Progenitor cell of endocrine pancreas (in vitro differentiated cells): Measurements from ENCODE around the gene LTB4R2. TPM values are rescaled to one million over a fixed set of nuclear protein-coding genes. Genes with fewer than 3 reads are reported as not detected.

Source experiments
- DNase-seq: peaks from one replicate; pipeline ENCODE4 v3.0.0; 2021; ENCODE audit warnings: low spot score; ENCODE audit not compliant: unreplicated experiment
- H3K27ac Mint-ChIP-seq: 2 replicates; pipeline ENCODE4 v1.8.0; 2021; ENCODE audit warnings: mild to moderate bottlenecking, moderate library complexity, mixed read lengths
- H3K27me3 Mint-ChIP-seq: 2 replicates; pipeline ENCODE4 v1.8.0; 2021; ENCODE audit warnings: mixed read lengths
- H3K36me3 Mint-ChIP-seq: 2 replicates; pipeline ENCODE4 v1.8.0; 2022; ENCODE audit warnings: mixed read lengths; ENCODE audit not compliant: insufficient read depth
- H3K4me1 Mint-ChIP-seq: 2 replicates; pipeline ENCODE4 v1.8.0; 2021; ENCODE audit warnings: low read depth, mixed read lengths
- H3K4me3 Mint-ChIP-seq: 2 replicates; pipeline ENCODE4 v1.8.0; 2021; ENCODE audit warnings: low read depth, mild to moderate bottlenecking, moderate library complexity, mixed read lengths
- H3K9me3 Mint-ChIP-seq: 2 replicates; pipeline ENCODE4 v1.8.0; 2021; ENCODE audit warnings: low read depth, mixed read lengths
- total RNA-seq: library from RNA; stranded (reverse); gene quantifications from 2 replicates; pipeline ENCODE4 v1.2.1, GENCODE V29; 2021
- TF ChIP-seq, protein P1 (sequence below): fragments of 200-600 bp; sonication (generic); IDR thresholded peaks from one replicate; pipeline ENCODE4 v1.5.0; 2021; ENCODE audit warnings: antibody characterized with exemption, mild to moderate bottlenecking; ENCODE audit not compliant: unreplicated experiment

LTB4R2 gene
- total RNA-seq, 1 donor from 2014 or later: 11.0 TPM

DNA sequence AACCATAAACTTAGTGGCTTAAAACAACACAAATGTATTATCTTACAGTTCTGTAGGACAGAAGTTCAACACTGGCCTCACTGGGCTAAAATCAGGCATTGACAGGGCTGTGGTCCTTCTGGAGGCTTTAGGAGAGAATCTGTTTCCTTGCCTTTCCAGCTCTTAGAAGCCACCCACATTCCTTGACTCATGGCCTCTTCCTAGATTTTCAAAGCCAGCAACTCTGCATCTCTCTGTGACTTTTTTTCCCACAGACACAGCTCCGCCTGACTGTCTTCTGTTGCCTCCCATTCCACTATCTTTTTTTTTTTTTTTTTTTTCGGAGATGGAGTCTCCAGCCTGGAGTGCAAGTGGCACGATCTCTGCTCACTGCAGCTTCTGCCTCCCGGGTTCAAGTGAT lies 46.3 kb downstream of the LTB4R2 start:
- Mint-ChIP-seq H3K9me3 (no peaks in the 10 kb centered on the region), H3K27ac (no peak overlapping the region), H3K27me3 (peaks cover 48% of the 10 kb centered on the region), H3K4me3 (no peak overlapping the region), H3K4me1 (peaks cover 6% of the 10 kb centered on the region), H3K36me3 (no peaks in the 10 kb centered on the region)
- TF ChIP-seq, protein P1, sequence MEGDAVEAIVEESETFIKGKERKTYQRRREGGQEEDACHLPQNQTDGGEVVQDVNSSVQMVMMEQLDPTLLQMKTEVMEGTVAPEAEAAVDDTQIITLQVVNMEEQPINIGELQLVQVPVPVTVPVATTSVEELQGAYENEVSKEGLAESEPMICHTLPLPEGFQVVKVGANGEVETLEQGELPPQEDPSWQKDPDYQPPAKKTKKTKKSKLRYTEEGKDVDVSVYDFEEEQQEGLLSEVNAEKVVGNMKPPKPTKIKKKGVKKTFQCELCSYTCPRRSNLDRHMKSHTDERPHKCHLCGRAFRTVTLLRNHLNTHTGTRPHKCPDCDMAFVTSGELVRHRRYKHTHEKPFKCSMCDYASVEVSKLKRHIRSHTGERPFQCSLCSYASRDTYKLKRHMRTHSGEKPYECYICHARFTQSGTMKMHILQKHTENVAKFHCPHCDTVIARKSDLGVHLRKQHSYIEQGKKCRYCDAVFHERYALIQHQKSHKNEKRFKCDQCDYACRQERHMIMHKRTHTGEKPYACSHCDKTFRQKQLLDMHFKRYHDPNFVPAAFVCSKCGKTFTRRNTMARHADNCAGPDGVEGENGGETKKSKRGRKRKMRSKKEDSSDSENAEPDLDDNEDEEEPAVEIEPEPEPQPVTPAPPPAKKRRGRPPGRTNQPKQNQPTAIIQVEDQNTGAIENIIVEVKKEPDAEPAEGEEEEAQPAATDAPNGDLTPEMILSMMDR: no peak
- no peak for DNase-seq

DNA sequence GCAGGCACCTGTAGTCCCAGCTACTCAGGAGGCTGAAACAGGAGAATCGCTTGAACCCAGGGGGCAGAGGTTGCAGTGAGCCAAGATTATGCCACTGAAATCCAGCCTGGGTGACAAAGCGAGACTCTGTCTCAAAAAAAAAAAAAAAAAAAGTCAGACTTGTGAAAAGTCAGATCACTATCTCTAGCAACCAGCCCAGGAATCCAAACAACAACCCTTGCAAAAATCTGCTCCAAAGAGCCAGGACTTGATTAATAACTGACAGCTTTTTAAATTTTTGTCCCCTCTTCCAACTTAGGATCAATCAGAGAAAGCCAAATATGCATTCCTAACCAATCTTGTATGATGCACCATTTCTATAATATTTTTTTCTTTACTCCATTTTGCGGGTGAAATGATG lies 50.3 kb downstream of the LTB4R2 start:
- peaks cover 36% of the 10 kb centered on the region for H3K27me3 Mint-ChIP-seq
- no peaks in the 10 kb centered on the region for H3K4me1 Mint-ChIP-seq

DNA sequence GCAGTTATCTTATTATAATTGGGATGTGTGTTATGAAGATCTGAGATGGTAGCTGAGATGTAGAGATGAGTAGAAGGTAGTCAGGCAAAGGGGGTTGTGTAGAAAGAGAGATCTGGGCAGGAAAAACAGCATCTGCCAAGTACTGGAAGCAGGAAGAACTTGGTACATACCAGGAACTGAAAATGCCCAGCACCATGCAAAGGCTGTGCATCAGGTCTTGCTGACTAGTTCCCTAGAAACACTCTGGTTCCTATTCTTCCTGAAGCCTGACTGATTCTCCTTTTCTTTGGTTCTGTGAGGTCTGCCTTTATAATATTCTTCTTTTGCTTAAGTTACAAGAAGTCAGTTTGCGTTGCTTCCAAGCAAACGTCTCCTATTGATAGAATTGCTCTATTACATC lies 51.4 kb downstream of the LTB4R2 start:
- Mint-ChIP-seq H3K27ac (no peak overlapping the region), H3K4me3 (no peak overlapping the region), H3K27me3 (peaks cover 36% of the 10 kb centered on the region), H3K9me3 (no peaks in the 10 kb centered on the region), H3K36me3 (no peaks in the 10 kb centered on the region), H3K4me1 (peaks cover 7% of the 10 kb centered on the region)
- DNase-seq: no peak
- TF ChIP-seq, protein P1: no peak

More for the DNA sequence above, 50.3 kb downstream of the LTB4R2 start:
- no peaks in the 10 kb centered on the region for H3K9me3 Mint-ChIP-seq
- H3K27ac Mint-ChIP-seq: no peak overlapping the region
- no peak overlapping the region for H3K4me3 Mint-ChIP-seq
- no peaks in the 10 kb centered on the region for H3K36me3 Mint-ChIP-seq
- TF ChIP-seq, protein P1: no peak
- no peak for DNase-seq

Other genes with a start within 250 kb of the LTB4R2 start
- gene CPNE6, start 238.6 kb upstream of the LTB4R2 start, total RNA-seq: not detected in 2 replicates
- 29.7 and 34.7 TPM in 2 replicates for gene PCK2, start 215.8 kb upstream of the LTB4R2 start, total RNA-seq
- gene DCAF11, start 195.4 kb upstream of the LTB4R2 start, total RNA-seq: 79.7 and 80.9 TPM in 2 replicates
- 2.3 and 2.8 TPM in 2 replicates for gene NRL, start 195.2 kb upstream of the LTB4R2 start, total RNA-seq
- 1.7 and 1.9 TPM in 2 replicates for gene FITM1, start 179.5 kb upstream of the LTB4R2 start, total RNA-seq
- 101 and 103 TPM in 2 replicates for gene PSME1, start 173.9 kb upstream of the LTB4R2 start, total RNA-seq
- 22.8 and 22.9 TPM in 2 replicates for gene EMC9, start 168.5 kb upstream of the LTB4R2 start, total RNA-seq
- gene PSME2, start 163.5 kb upstream of the LTB4R2 start, total RNA-seq: 118 and 120 TPM in 2 replicates
- 99.3 and 104 TPM in 2 replicates for gene RNF31, start 162.6 kb upstream of the LTB4R2 start, total RNA-seq
- 57.4 and 62.4 TPM in 2 replicates for gene IRF9, start 148.9 kb upstream of the LTB4R2 start, total RNA-seq
- gene REC8, start 138.1 kb upstream of the LTB4R2 start, total RNA-seq: 380 and 408 TPM in 2 replicates
- gene IPO4, start 121.3 kb upstream of the LTB4R2 start, total RNA-seq: 54.9 and 56.4 TPM in 2 replicates
- gene TM9SF1, start 114.7 kb upstream of the LTB4R2 start, total RNA-seq: 52.9 and 56.2 TPM in 2 replicates
- 0.29 TPM in 1 of 2 replicates, not detected in the other for gene TSSK4, start 104.4 kb upstream of the LTB4R2 start, total RNA-seq
- 53.7 and 54.3 TPM in 2 replicates for gene CHMP4A, start 96.7 kb upstream of the LTB4R2 start, total RNA-seq
- 15.2 and 17.7 TPM in 2 replicates for gene MDP1, start 94.1 kb upstream of the LTB4R2 start, total RNA-seq
- gene NEDD8, start 77.8 kb upstream of the LTB4R2 start, total RNA-seq: 161 TPM in 2 replicates
- gene GMPR2, start 77.2 kb upstream of the LTB4R2 start, total RNA-seq: 73.6 and 86.2 TPM in 2 replicates
- 56.7 and 59.2 TPM in 2 replicates for gene TINF2, start 67.5 kb upstream of the LTB4R2 start, total RNA-seq
- 5.8 and 7.0 TPM in 2 replicates for gene TGM1, start 47.0 kb upstream of the LTB4R2 start, total RNA-seq
- gene RABGGTA, start 38.5 kb upstream of the LTB4R2 start, total RNA-seq: 25.9 and 33.1 TPM in 2 replicates
- gene DHRS1, start 10.4 kb upstream of the LTB4R2 start, total RNA-seq: 33.4 and 34.4 TPM in 2 replicates
- gene NOP9, start 10.3 kb upstream of the LTB4R2 start, total RNA-seq: 32.4 and 32.6 TPM in 2 replicates
- 1.9 and 3.0 TPM in 2 replicates for gene CIDEB, start 2.2 kb upstream of the LTB4R2 start, total RNA-seq
- gene LTB4R, start 1.4 kb downstream of the LTB4R2 start, total RNA-seq: 8.4 TPM in 2 replicates
- gene ADCY4, start 24.9 kb downstream of the LTB4R2 start, total RNA-seq: 0.46 and 0.75 TPM in 2 replicates
- 0.62 and 1.5 TPM in 2 replicates for gene RIPK3, start 29.9 kb downstream of the LTB4R2 start, total RNA-seq
- gene NFATC4, start 58.0 kb downstream of the LTB4R2 start, total RNA-seq: 56.6 and 57.6 TPM in 2 replicates
- 38.3 and 40.0 TPM in 2 replicates for gene NYNRIN, start 88.9 kb downstream of the LTB4R2 start, total RNA-seq
- gene CBLN3, start 119.5 kb downstream of the LTB4R2 start, total RNA-seq: 1.5 and 1.9 TPM in 2 replicates
- 74.3 and 77.4 TPM in 2 replicates for gene KHNYN, start 119.8 kb downstream of the LTB4R2 start, total RNA-seq
- 68.1 and 68.2 TPM in 2 replicates for gene SDR39U1, start 132.6 kb downstream of the LTB4R2 start, total RNA-seq
- not detected in 2 replicates for gene CMA1, start 198.1 kb downstream of the LTB4R2 start, total RNA-seq